HepG2 (cell line): ENCODE data around the gene FMNL2. TPM values are rescaled to one million over a fixed set of nuclear protein-coding genes. Genes with fewer than 3 reads are reported as not detected.

Experiments
- ARID2 ChIP-seq: sonication (generic); formaldehyde crosslinking; IDR thresholded peaks from 2 replicates; pipeline ENCODE4 v1.8.1; 2022; ENCODE audit warnings: mild to moderate bottlenecking, missing genetic modification reagents, borderline replicate concordance
- CERS6 ChIP-seq: sonication (generic); formaldehyde crosslinking; IDR thresholded peaks from 2 replicates; pipeline ENCODE4 v1.5.0; 2020; ENCODE audit warnings: missing genetic modification reagents
- EHMT2 ChIP-seq: fragments of 200-600 bp; sonication (generic); IDR thresholded peaks from 2 replicates; pipeline ENCODE4 v1.7.0; 2017; ENCODE audit warnings: antibody characterized with exemption, low read depth, low read length, borderline replicate concordance
- NFKB2 ChIP-seq: sonication (generic); formaldehyde crosslinking; IDR thresholded peaks from 2 replicates; pipeline ENCODE4 v1.4.0; 2020; ENCODE audit warnings: missing genetic modification reagents, borderline replicate concordance
- NR2F2 ChIP-seq: IDR thresholded peaks from 2 replicates; pipeline ENCODE4 v1.6.1; 2012; ENCODE audit warnings: low read depth, inconsistent platforms, borderline replicate concordance
- RFXAP ChIP-seq: sonication (generic); formaldehyde crosslinking; IDR thresholded peaks from 2 replicates; pipeline ENCODE4 v1.4.0; 2020; ENCODE audit warnings: missing genetic modification reagents, borderline replicate concordance
- SMC3 ChIP-seq: IDR thresholded peaks from 2 replicates; pipeline ENCODE4 v1.6.1; 2011; ENCODE audit warnings: low read length, improper control_type of control experiment
- SNAI1 ChIP-seq: sonication (generic); formaldehyde crosslinking; IDR thresholded peaks from 2 replicates; pipeline ENCODE4 v1.5.0; 2020; ENCODE audit warnings: mild to moderate bottlenecking, missing genetic modification reagents, borderline replicate concordance
- TMF1 ChIP-seq: sonication (generic); formaldehyde crosslinking; IDR thresholded peaks from 2 replicates; pipeline ENCODE4 v1.8.1; 2022; ENCODE audit warnings: low read depth, missing genetic modification reagents
- ZEB1 ChIP-seq: IDR thresholded peaks from 2 replicates; pipeline ENCODE4 v1.6.1; 2012; ENCODE audit warnings: mild to moderate bottlenecking, low read depth, inconsistent platforms; ENCODE audit not compliant: insufficient replicate concordance
- ZFAT ChIP-seq: sonication (generic); formaldehyde crosslinking; conservative IDR thresholded peaks from 2 replicates; pipeline ENCODE4 v1.8.1; 2023; ENCODE audit warnings: missing genetic modification reagents, inconsistent platforms
- ZFP37 ChIP-seq: sonication (generic); formaldehyde crosslinking; IDR thresholded peaks from 2 replicates; pipeline ENCODE4 v1.4.0; 2020; ENCODE audit warnings: missing genetic modification reagents, borderline replicate concordance
- ZFY ChIP-seq: sonication (generic); formaldehyde crosslinking; IDR thresholded peaks from 2 replicates; pipeline ENCODE4 v1.4.0; 2020; ENCODE audit warnings: missing genetic modification reagents
- ZNF503 ChIP-seq: sonication (generic); formaldehyde crosslinking; IDR thresholded peaks from 2 replicates; pipeline ENCODE4 v1.4.0; 2020; ENCODE audit warnings: missing genetic modification reagents
- ZNF577 ChIP-seq: sonication (generic); formaldehyde crosslinking; IDR thresholded peaks from 2 replicates; pipeline ENCODE4 v1.4.0; 2020; ENCODE audit warnings: mild to moderate bottlenecking, low read depth, missing genetic modification reagents, borderline replicate concordance
- ZNF891 ChIP-seq: sonication (generic); formaldehyde crosslinking; IDR thresholded peaks from 2 replicates; pipeline ENCODE4 v1.5.0; 2020; ENCODE audit warnings: mild to moderate bottlenecking, missing genetic modification reagents
- polyA plus RNA-seq, 8 experiments: library from polyadenylated mRNA; depleted of rRNA in 3 of 8; stranded (reverse) in 7 of 8; unstranded in 1 of 8; fragments of >200 nt; fragmentation: Illumina TruSeq in 4 of 8; extraction: Trizol in 4 of 8; gene quantifications; 2 replicates each; pipeline versions ENCODE4 v1.2.1 to v1.2.3, GENCODE V29; 2011 to 2016; ENCODE audit warnings: low read depth in 4 of 8, missing spikeins in 1 of 8, mixed read lengths in 1 of 8; ENCODE audit not compliant: insufficient read depth in 1 of 8
- total RNA-seq, 5 experiments: library from RNA; depleted of rRNA; stranded (reverse); fragments of >200 nt; fragmentation: Illumina TruSeq; extraction: Trizol; gene quantifications; 2 replicates each; pipeline ENCODE4 v1.2.3, GENCODE V29; 2016; ENCODE audit warnings: low read depth in 1 of 5
- TF ChIP-seq, protein P1 (sequence below): sonication (generic); formaldehyde crosslinking; IDR thresholded peaks from 2 replicates; pipeline ENCODE4 v1.5.0; 2020; ENCODE audit warnings: mild to moderate bottlenecking, missing genetic modification reagents
- TF ChIP-seq, protein P2 (sequence below): sonication (generic); formaldehyde crosslinking; IDR thresholded peaks from 2 replicates; pipeline ENCODE4 v1.5.0; 2020; ENCODE audit warnings: missing genetic modification reagents
- TF ChIP-seq, protein P3 (sequence below): sonication (generic); formaldehyde crosslinking; conservative IDR thresholded peaks from 2 replicates; pipeline ENCODE4 v1.4.0; 2020; ENCODE audit warnings: mild to moderate bottlenecking, missing genetic modification reagents, moderate library complexity

Gene FMNL2
- total and polyA plus RNA-seq, 2 of the 13 experiments (the other 11 are each of a cell fraction or from before 2014, with no cell fraction given): 66.5 to 67.7 TPM

- TF ChIP-seq ZNF503 (CRISPR knock-in tag) (0 out of 2 replicates have a peak, but pooled peaks have one; percentile 27), SMC3 (no peak), NFKB2 (CRISPR knock-in tag) (no peak), ZFAT (CRISPR knock-in tag) (no peak), TMF1 (0 out of 2 replicates have a peak, but pooled peaks have one; percentile 60), ZNF891 (CRISPR knock-in tag) (no peak), ZFY (CRISPR knock-in tag) (no peak), NR2F2 (no peak), RFXAP (CRISPR knock-in tag) (0 out of 2 replicates have a peak, but pooled peaks have one; percentile 24), ARID2 (no peak), ZFP37 (no peak), SNAI1 (CRISPR knock-in tag) (no peak), ZNF577 (CRISPR knock-in tag) (no peak), CERS6 (CRISPR knock-in tag) (no peak), ZEB1 (no peak), EHMT2 (no peak)
- TF ChIP-seq, protein P1, sequence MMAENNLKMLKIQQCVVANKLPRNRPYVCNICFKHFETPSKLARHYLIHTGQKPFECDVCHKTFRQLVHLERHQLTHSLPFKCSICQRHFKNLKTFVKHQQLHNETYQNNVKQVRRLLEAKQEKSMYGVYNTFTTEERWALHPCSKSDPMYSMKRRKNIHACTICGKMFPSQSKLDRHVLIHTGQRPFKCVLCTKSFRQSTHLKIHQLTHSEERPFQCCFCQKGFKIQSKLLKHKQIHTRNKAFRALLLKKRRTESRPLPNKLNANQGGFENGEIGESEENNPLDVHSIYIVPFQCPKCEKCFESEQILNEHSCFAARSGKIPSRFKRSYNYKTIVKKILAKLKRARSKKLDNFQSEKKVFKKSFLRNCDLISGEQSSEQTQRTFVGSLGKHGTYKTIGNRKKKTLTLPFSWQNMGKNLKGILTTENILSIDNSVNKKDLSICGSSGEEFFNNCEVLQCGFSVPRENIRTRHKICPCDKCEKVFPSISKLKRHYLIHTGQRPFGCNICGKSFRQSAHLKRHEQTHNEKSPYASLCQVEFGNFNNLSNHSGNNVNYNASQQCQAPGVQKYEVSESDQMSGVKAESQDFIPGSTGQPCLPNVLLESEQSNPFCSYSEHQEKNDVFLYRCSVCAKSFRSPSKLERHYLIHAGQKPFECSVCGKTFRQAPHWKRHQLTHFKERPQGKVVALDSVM (CRISPR knock-in tag): peak; percentile 92
- TF ChIP-seq, protein P2, sequence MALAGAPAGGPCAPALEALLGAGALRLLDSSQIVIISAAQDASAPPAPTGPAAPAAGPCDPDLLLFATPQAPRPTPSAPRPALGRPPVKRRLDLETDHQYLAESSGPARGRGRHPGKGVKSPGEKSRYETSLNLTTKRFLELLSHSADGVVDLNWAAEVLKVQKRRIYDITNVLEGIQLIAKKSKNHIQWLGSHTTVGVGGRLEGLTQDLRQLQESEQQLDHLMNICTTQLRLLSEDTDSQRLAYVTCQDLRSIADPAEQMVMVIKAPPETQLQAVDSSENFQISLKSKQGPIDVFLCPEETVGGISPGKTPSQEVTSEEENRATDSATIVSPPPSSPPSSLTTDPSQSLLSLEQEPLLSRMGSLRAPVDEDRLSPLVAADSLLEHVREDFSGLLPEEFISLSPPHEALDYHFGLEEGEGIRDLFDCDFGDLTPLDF (CRISPR knock-in tag): no peak
- TF ChIP-seq, protein P3, sequence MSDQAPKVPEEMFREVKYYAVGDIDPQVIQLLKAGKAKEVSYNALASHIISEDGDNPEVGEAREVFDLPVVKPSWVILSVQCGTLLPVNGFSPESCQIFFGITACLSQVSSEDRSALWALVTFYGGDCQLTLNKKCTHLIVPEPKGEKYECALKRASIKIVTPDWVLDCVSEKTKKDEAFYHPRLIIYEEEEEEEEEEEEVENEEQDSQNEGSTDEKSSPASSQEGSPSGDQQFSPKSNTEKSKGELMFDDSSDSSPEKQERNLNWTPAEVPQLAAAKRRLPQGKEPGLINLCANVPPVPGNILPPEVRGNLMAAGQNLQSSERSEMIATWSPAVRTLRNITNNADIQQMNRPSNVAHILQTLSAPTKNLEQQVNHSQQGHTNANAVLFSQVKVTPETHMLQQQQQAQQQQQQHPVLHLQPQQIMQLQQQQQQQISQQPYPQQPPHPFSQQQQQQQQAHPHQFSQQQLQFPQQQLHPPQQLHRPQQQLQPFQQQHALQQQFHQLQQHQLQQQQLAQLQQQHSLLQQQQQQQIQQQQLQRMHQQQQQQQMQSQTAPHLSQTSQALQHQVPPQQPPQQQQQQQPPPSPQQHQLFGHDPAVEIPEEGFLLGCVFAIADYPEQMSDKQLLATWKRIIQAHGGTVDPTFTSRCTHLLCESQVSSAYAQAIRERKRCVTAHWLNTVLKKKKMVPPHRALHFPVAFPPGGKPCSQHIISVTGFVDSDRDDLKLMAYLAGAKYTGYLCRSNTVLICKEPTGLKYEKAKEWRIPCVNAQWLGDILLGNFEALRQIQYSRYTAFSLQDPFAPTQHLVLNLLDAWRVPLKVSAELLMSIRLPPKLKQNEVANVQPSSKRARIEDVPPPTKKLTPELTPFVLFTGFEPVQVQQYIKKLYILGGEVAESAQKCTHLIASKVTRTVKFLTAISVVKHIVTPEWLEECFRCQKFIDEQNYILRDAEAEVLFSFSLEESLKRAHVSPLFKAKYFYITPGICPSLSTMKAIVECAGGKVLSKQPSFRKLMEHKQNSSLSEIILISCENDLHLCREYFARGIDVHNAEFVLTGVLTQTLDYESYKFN (CRISPR knock-in tag): no peak
Observed at GRCh38 chr2:152473151-152473857, 138.3 kb downstream of the FMNL2 start (continued).
